Endothelial cell of umbilical vein (primary cell): Measurements from ENCODE around the gene HOXB6. TPM values are rescaled to one million over a fixed set of nuclear protein-coding genes. Genes with fewer than 3 reads are reported as not detected.

Source experiments
- BruUV-seq: library from RNA; stranded (reverse); fragments of 400-500 nt; replicated peaks from 2 replicates; lab custom pipeline; 2021; lab: Mats Ljungman, UMichigan
- CTCF ChIA-PET: fragments of 300-600, 350-600 bp; sonication (Branson Sonifier 250); formaldehyde crosslinking; loops from one replicate; lab custom pipeline; 2021; ENCODE audit warnings: antibody characterized with exemption, inconsistent platforms; lab: Charles Lee
- POLR2A ChIA-PET: fragments of 300-600, 350-600 bp; sonication (Branson Sonifier 250); formaldehyde crosslinking; loops from one replicate; lab custom pipeline; 2021; ENCODE audit warnings: antibody characterized with exemption, inconsistent platforms; lab: Charles Lee
- DNase-seq: peaks from one replicate; pipeline ENCODE4 v3.0.0-alpha.2; 2011; ENCODE audit warnings: low read depth, low spot score
- FAIRE-seq: peaks from 2 replicates; lab custom pipeline; 2011; peaks lifted over from hg19 to GRCh38; lab: Jason Lieb, UNC
- H2AFZ ChIP-seq: 2 replicates; pipeline ENCODE4 v1.6.0; 2012; ENCODE audit warnings: low read depth, low read length, control low read depth, inconsistent platforms
- H3K27ac ChIP-seq: 2 replicates; pipeline ENCODE4 v1.5.1; 2011; ENCODE audit warnings: low read depth, mild to moderate bottlenecking, control low read depth, low read length, moderate library complexity; ENCODE audit not compliant: insufficient read depth
- H3K27me3 ChIP-seq, 2 experiments: 2 replicates each; pipeline versions ENCODE4 v1.6.0 to v1.6.1; 2011; ENCODE audit warnings: low read length in 2 of 2, mixed read lengths in 1 of 2; ENCODE audit not compliant: control insufficient read depth in 2 of 2, insufficient read depth in 2 of 2
- H3K36me3 ChIP-seq, 2 experiments: 2 replicates in 1 of 2; 3 replicates in 1 of 2; pipeline ENCODE4 v1.5.1; 2011; ENCODE audit warnings: low read length in 2 of 2, mild to moderate bottlenecking in 1 of 2, moderate library complexity in 1 of 2; ENCODE audit not compliant: control insufficient read depth in 2 of 2, insufficient read depth in 2 of 2; ENCODE audit errors: extremely low read depth in 1 of 2
- H3K4me1 ChIP-seq: 3 replicates; pipeline ENCODE4 v1.5.1; 2011; ENCODE audit warnings: mild to moderate bottlenecking, low read length; ENCODE audit not compliant: control insufficient read depth, insufficient read depth; ENCODE audit errors: extremely low read depth
- H3K4me2 ChIP-seq: 2 replicates; pipeline ENCODE4 v1.6.1; 2011; ENCODE audit warnings: low read length, control low read depth, mixed read lengths; ENCODE audit not compliant: insufficient read depth
- H3K4me3 ChIP-seq, 3 experiments: fragments of 200-600 bp in 1 of 3; sonication (generic), shearing (Covaris generic) in 1 of 3; replicated peaks in 1 of 3; 2 replicates each; pipeline ENCODE4 v1.5.1; 2011 to 2016; ENCODE audit warnings: control low read depth in 3 of 3, low read length in 3 of 3, mild to moderate bottlenecking in 2 of 3, inconsistent platforms in 1 of 3, low read depth in 1 of 3, moderate library complexity in 1 of 3; ENCODE audit not compliant: insufficient read depth in 1 of 3
- H3K79me2 ChIP-seq: 2 replicates; pipeline ENCODE4 v1.6.0; 2012; ENCODE audit warnings: low read length, inconsistent platforms; ENCODE audit not compliant: control insufficient read depth, insufficient read depth
- H3K9ac ChIP-seq: replicated peaks from 2 replicates; pipeline ENCODE3; 2011; ENCODE audit warnings: low read length, control low read depth; ENCODE audit not compliant: insufficient read depth; ENCODE audit errors: extremely low read depth
- H3K9me1 ChIP-seq: replicated peaks from 3 replicates; pipeline ENCODE4 v1.6.0; 2011; ENCODE audit warnings: mild to moderate bottlenecking, low read length; ENCODE audit not compliant: control insufficient read depth, insufficient read depth; ENCODE audit errors: extremely low read depth
- H3K9me3 ChIP-seq: replicated peaks from 2 replicates; pipeline ENCODE4 v1.5.1; 2012; ENCODE audit warnings: low read length, inconsistent platforms; ENCODE audit not compliant: control insufficient read depth, insufficient read depth
- H4K20me1 ChIP-seq: replicated peaks from 2 replicates; pipeline ENCODE3; 2011; ENCODE audit warnings: mild to moderate bottlenecking, low read length; ENCODE audit not compliant: control insufficient read depth, insufficient read depth; ENCODE audit errors: extremely low read depth
- CTCF ChIP-seq, 2 donors: IDR thresholded peaks; 1 replicate in 1 of 2; 2 replicates in 1 of 2; pipeline ENCODE4 v1.5.1; 2011; ENCODE audit warnings: low read length in 2 of 2, mild to moderate bottlenecking in 2 of 2, moderate library complexity in 2 of 2, control low read depth in 1 of 2, inconsistent platforms in 1 of 2, low read depth in 1 of 2; ENCODE audit not compliant: insufficient read depth in 1 of 2; ENCODE audit errors: extremely low read depth in 1 of 2
- EZH2 ChIP-seq: IDR thresholded peaks from 2 replicates; pipeline ENCODE4 v1.6.1; 2012; ENCODE audit warnings: borderline replicate concordance, low read depth, mild to moderate bottlenecking, moderate library complexity, low read length, inconsistent platforms; ENCODE audit not compliant: severe bottlenecking
- FOS ChIP-seq: IDR thresholded peaks from 2 replicates; pipeline ENCODE4 v1.6.1; 2011; ENCODE audit warnings: mild to moderate bottlenecking, low read length, moderate library complexity, borderline replicate concordance; ENCODE audit not compliant: insufficient read depth
- GATA2 ChIP-seq: IDR thresholded peaks from 2 replicates; pipeline ENCODE4 v1.7.0; 2011; ENCODE audit warnings: low read depth, mild to moderate bottlenecking, moderate library complexity, mixed read lengths, low read length; ENCODE audit not compliant: insufficient read length, insufficient read depth
- JUN ChIP-seq: IDR thresholded peaks from 2 replicates; pipeline ENCODE4 v1.6.1; 2011; ENCODE audit warnings: borderline replicate concordance, low read depth; ENCODE audit not compliant: insufficient read length, insufficient read depth
- MAX ChIP-seq: IDR thresholded peaks from 2 replicates; pipeline ENCODE4 v1.6.1; 2011; ENCODE audit not compliant: insufficient read depth, insufficient read length
- MYC ChIP-seq: IDR thresholded peaks from one replicate; pipeline ENCODE4 v1.6.1; 2011; ENCODE audit warnings: mild to moderate bottlenecking, low read depth, low read length
- POLR2A ChIP-seq: IDR thresholded peaks from 2 replicates; pipeline ENCODE4 v1.6.1; 2012; ENCODE audit warnings: low read depth, mild to moderate bottlenecking, control low read depth, low read length
- POLR2AphosphoS5 ChIP-seq: IDR thresholded peaks from 2 replicates; pipeline ENCODE4 v1.6.1; 2012; ENCODE audit warnings: low read depth, mild to moderate bottlenecking, control low read depth, low read length, moderate library complexity; ENCODE audit not compliant: insufficient read depth
- dilution Hi-C: fragments of 300-500 bp; cut with MboI; formaldehyde crosslinking; loops from one replicate; pipeline ENCODE4 v1.15.0; 2019; ENCODE audit warnings: low sequenced_read_pairs; ENCODE audit not compliant: extremely low pct_ligation_motif_present
- intact Hi-C: fragments of 100-400 bp; cut with micrococcal nuclease; formaldehyde crosslinking; loops from one replicate; pipeline ENCODE4 v1.10.0; 2022
- polyA plus RNA-seq, 4 experiments: library from polyadenylated mRNA; depleted of rRNA in 3 of 4; stranded (reverse) in 3 of 4; unstranded in 1 of 4; fragments of >200 nt; gene quantifications; 2 replicates each; pipeline versions ENCODE4 v1.2.1 to v1.2.3, GENCODE V29; 2011 to 2012; ENCODE audit warnings: missing spikeins in 1 of 4
- total RNA-seq: library from RNA; stranded (reverse); gene quantifications from 2 replicates; pipeline ENCODE4 v1.2.3, GENCODE V29; 2021

Gene HOXB6
- total and polyA plus RNA-seq, 2 donors (not counting 3 experiments of a cell fraction or from before 2014, with no cell fraction given): 8.8 to 24.0 TPM

GRCh38 chr17:48549281-48549630 lies 55.5 kb downstream of the HOXB6 start:
- no peaks in the 10 kb centered on the region for H3K27me3 ChIP-seq
- H2AFZ ChIP-seq: no peak overlapping the region
- no peaks in the 10 kb centered on the region for H4K20me1 ChIP-seq
- CTCF ChIA-PET: interaction anchor here (0.9 to 3.8 kb wide), 3 partner anchors 19 to 334 kb away, joined by 3 to 28 read pairs (median 6); no protein-coding TSS in a partner anchor
- no peak for FAIRE-seq
- dilution Hi-C loops: no loop called here
- H3K4me2 ChIP-seq: no peak overlapping the region
- H3K4me3 ChIP-seq: no peak overlapping the region
- no peak for DNase-seq
- POLR2A ChIA-PET: no interaction called here
- H3K9me3 ChIP-seq: no peaks in the 10 kb centered on the region
- H3K4me1 ChIP-seq: peaks cover 40% of the 10 kb centered on the region
- TF ChIP-seq MYC: no peak
- no peak for TF ChIP-seq FOS
- TF ChIP-seq EZH2: no peak
- no peak for TF ChIP-seq CTCF (IDR thresholded peaks at IDR 0.05; ENCODE audit: extremely low read depth in 1 of 2, insufficient read depth in 1 of 2, low read depth in 1 of 2, low read length in 2 of 2)
- no peak for TF ChIP-seq POLR2A
- no peak for TF ChIP-seq JUN
- no peak for TF ChIP-seq GATA2
- no peak for TF ChIP-seq POLR2AphosphoS5
- TF ChIP-seq MAX: no peak
- peaks cover 47% of the 10 kb centered on the region for H3K79me2 ChIP-seq
- no peak overlapping the region for H3K27ac ChIP-seq
- intact Hi-C loops: loop anchor here (2.0 kb wide), 1 partner anchor 14 kb away; no protein-coding TSS in a partner anchor
- BruUV-seq: no TSS peak
- H3K36me3 ChIP-seq: peaks cover 10 to 14% of the 10 kb centered on the region in 2 experiments
- H3K9ac ChIP-seq: no peak overlapping the region
- no peaks in the 10 kb centered on the region for H3K9me1 ChIP-seq
